PFSK-1 (cell line): ENCODE measurements around the gene PHF2.

ENCODE experiments used
- FOXP2 ChIP-seq: optimal IDR thresholded peaks from 2 replicates; pipeline ENCODE3; 2011; ENCODE audit warnings: borderline replicate concordance, control low read depth, inconsistent platforms; ENCODE audit not compliant: insufficient read depth; ENCODE audit errors: extremely low read length, extremely low read depth
- POLR2AphosphoS5 ChIP-seq: IDR thresholded peaks from 2 replicates; pipeline ENCODE4 v1.6.1; 2012; ENCODE audit warnings: low read depth, mild to moderate bottlenecking, control low read depth, low read length, moderate library complexity
- SIN3A ChIP-seq: IDR thresholded peaks from 2 replicates; pipeline ENCODE4 v1.6.1; 2012; ENCODE audit warnings: mild to moderate bottlenecking, low read length, moderate library complexity, borderline replicate concordance; ENCODE audit not compliant: insufficient read depth
- TAF1 ChIP-seq: IDR thresholded peaks from 2 replicates; pipeline ENCODE4 v1.6.1; 2012; ENCODE audit warnings: low read length, control low read depth, borderline replicate concordance; ENCODE audit not compliant: insufficient read depth
- TF ChIP-seq, protein P1 (sequence below), 2 experiments: IDR thresholded peaks; 2 replicates each; pipeline versions ENCODE4 v1.6.1 to v1.8.0; 2011 to 2012; ENCODE audit warnings: low read depth in 2 of 2, low read length in 2 of 2, control low read depth in 1 of 2, inconsistent platforms in 1 of 2, mild to moderate bottlenecking in 1 of 2, moderate library complexity in 1 of 2; ENCODE audit not compliant: insufficient read depth in 1 of 2

The PHF2 gene

DNA sequence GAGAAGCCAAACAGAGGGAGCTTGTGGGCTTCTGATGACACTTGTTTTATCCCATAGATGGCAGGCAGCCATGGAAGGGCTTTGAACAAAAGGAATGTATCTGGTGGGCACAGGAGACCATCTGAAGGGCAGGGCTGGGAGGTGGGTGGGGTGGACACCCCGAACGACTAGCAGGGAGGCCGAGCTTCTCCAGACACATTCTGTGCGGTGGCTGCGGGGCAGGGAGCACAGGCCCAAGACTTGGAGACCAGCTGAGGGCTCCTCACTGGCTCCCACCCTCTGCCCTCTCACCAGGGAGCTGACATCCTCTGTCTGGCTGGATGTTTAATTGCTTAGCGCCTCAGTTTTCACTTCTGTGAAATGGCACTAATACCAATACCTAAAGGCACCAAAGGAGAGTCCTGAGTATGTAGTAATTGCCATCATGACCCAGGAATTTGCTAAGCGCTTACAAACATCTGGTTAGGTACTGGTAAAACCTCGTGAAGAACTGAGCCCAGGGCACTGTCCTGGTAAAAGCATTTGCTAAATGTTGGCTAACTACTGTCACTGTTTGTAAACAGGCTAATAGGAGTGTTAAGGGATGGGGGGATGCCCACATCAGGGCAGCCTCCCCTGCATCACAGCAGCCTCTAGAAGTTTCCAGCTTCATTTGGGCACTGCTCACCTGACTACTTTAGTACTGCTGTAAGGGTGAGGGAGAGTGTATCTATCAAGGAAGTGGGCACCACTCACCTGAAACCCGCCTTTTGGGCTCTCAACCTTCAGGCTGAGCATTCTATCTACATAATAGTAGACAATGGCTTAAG is 2.1 kb upstream of the PHF2 start:
- no peak for TF ChIP-seq SIN3A
- no peak for TF ChIP-seq FOXP2
- TF ChIP-seq, protein P1, sequence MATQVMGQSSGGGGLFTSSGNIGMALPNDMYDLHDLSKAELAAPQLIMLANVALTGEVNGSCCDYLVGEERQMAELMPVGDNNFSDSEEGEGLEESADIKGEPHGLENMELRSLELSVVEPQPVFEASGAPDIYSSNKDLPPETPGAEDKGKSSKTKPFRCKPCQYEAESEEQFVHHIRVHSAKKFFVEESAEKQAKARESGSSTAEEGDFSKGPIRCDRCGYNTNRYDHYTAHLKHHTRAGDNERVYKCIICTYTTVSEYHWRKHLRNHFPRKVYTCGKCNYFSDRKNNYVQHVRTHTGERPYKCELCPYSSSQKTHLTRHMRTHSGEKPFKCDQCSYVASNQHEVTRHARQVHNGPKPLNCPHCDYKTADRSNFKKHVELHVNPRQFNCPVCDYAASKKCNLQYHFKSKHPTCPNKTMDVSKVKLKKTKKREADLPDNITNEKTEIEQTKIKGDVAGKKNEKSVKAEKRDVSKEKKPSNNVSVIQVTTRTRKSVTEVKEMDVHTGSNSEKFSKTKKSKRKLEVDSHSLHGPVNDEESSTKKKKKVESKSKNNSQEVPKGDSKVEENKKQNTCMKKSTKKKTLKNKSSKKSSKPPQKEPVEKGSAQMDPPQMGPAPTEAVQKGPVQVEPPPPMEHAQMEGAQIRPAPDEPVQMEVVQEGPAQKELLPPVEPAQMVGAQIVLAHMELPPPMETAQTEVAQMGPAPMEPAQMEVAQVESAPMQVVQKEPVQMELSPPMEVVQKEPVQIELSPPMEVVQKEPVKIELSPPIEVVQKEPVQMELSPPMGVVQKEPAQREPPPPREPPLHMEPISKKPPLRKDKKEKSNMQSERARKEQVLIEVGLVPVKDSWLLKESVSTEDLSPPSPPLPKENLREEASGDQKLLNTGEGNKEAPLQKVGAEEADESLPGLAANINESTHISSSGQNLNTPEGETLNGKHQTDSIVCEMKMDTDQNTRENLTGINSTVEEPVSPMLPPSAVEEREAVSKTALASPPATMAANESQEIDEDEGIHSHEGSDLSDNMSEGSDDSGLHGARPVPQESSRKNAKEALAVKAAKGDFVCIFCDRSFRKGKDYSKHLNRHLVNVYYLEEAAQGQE (IDR thresholded peaks at IDR 0.05; ENCODE audit: insufficient read depth in 1 of 2, low read depth in 2 of 2, low read length in 2 of 2) = no peak

GRCh38 chr9:93574900-93575795 is 1.2 kb upstream of the PHF2 start:
- TF ChIP-seq TAF1 (no peak), FOXP2 (no peak), SIN3A (no peak), POLR2AphosphoS5 (no peak)
- TF ChIP-seq, protein P1 (IDR thresholded peaks at IDR 0.05; ENCODE audit: insufficient read depth in 1 of 2, low read depth in 2 of 2, low read length in 2 of 2) = no peak

DNA sequence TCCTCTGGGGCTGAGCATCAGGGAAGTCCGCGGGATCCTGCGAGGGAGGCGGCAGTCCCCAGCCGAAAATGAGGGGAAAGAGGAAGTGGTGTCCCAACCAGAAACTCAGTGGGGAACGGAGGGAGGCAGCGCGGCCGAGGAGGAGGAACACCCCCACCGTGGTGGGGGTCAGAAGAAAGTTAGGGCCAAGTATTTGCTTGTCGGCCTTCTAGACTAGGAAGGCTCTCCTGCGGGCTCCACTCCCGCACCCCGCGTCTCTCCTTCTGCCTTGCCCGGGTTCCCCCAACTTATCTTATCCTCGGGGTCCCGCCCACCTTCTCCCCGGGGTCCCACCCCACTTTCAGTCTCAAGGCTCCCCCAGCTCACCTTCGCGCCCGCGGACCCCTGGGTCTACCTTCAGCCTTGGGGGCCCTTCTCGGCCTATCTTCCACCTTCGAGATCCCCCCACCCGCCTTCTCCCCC is 557 bp upstream of the PHF2 start:
- TF ChIP-seq, protein P1 (IDR thresholded peaks at IDR 0.05; ENCODE audit: insufficient read depth in 1 of 2, low read depth in 2 of 2, low read length in 2 of 2) = no peak
- TF ChIP-seq FOXP2 = no peak
- TF ChIP-seq TAF1 = no peak
- TF ChIP-seq SIN3A = no peak
- no peak for TF ChIP-seq POLR2AphosphoS5

- TF ChIP-seq, protein P1 (IDR thresholded peaks at IDR 0.05; ENCODE audit: insufficient read depth in 1 of 2, low read depth in 2 of 2, low read length in 2 of 2) = no peak
Measured at GRCh38 chr9:93577078-93577974, 942 bp downstream of the PHF2 start.
